Gastroesophageal sphincter (tissue), 3 donors: ENCODE data around the gene SHBG.

Source experiments
- EP300 ChIP-seq: sonication (generic); formaldehyde crosslinking; IDR thresholded peaks from one replicate; pipeline ENCODE4 v1.6.1; 2017; ENCODE audit warnings: antibody characterized with exemption, mild to moderate bottlenecking
- POLR2A ChIP-seq, 2 donors: fragments of 450-650 bp; IDR thresholded peaks; one replicate each; pipeline ENCODE4 v1.6.1; 2017; ENCODE audit warnings: antibody characterized with exemption in 2 of 2, mild to moderate bottlenecking in 2 of 2, moderate library complexity in 1 of 2
- POLR2AphosphoS5 ChIP-seq: sonication (generic); formaldehyde crosslinking; IDR thresholded peaks from one replicate; pipeline ENCODE4 v1.6.1; 2017; ENCODE audit warnings: antibody characterized with exemption
- TF ChIP-seq, protein P1 (sequence below), 4 experiments: fragments of 200-600 bp in 2 of 4; fragments of 450-650 bp in 2 of 4; sonication (generic) in 1 of 4; IDR thresholded peaks; one replicate each; pipeline ENCODE4 v1.5.1; 2017 to 2019; ENCODE audit warnings: antibody characterized with exemption in 4 of 4, mild to moderate bottlenecking in 2 of 4, moderate library complexity in 2 of 4

- TF ChIP-seq, protein P1, sequence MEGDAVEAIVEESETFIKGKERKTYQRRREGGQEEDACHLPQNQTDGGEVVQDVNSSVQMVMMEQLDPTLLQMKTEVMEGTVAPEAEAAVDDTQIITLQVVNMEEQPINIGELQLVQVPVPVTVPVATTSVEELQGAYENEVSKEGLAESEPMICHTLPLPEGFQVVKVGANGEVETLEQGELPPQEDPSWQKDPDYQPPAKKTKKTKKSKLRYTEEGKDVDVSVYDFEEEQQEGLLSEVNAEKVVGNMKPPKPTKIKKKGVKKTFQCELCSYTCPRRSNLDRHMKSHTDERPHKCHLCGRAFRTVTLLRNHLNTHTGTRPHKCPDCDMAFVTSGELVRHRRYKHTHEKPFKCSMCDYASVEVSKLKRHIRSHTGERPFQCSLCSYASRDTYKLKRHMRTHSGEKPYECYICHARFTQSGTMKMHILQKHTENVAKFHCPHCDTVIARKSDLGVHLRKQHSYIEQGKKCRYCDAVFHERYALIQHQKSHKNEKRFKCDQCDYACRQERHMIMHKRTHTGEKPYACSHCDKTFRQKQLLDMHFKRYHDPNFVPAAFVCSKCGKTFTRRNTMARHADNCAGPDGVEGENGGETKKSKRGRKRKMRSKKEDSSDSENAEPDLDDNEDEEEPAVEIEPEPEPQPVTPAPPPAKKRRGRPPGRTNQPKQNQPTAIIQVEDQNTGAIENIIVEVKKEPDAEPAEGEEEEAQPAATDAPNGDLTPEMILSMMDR (IDR thresholded peaks at IDR 0.05) = no peak
- TF ChIP-seq POLR2AphosphoS5 (no peak), POLR2A (IDR thresholded peaks at IDR 0.05) (no peak), EP300 (no peak)
Measured at GRCh38 chr17:7626956-7627249, 3.0 kb upstream of the SHBG start.
